GM12864 (cell line): ENCODE data around the gene MAD1L1.

Source experiments
- DNase-seq: peaks from one replicate; pipeline ENCODE4 v3.0.0-alpha.2; 2011; ENCODE audit warnings: low read depth
- H3K4me3 ChIP-seq: 2 replicates; pipeline ENCODE4 v1.5.1; 2011; ENCODE audit warnings: mild to moderate bottlenecking, low read depth, low read length, control low read depth
- TF ChIP-seq, protein P1 (sequence below): IDR thresholded peaks from 2 replicates; pipeline ENCODE4 v1.5.1; 2011; ENCODE audit warnings: low read depth, mild to moderate bottlenecking, moderate library complexity, low read length, control low read depth, inconsistent platforms; ENCODE audit errors: missing control alignments

The MAD1L1 gene

DNA sequence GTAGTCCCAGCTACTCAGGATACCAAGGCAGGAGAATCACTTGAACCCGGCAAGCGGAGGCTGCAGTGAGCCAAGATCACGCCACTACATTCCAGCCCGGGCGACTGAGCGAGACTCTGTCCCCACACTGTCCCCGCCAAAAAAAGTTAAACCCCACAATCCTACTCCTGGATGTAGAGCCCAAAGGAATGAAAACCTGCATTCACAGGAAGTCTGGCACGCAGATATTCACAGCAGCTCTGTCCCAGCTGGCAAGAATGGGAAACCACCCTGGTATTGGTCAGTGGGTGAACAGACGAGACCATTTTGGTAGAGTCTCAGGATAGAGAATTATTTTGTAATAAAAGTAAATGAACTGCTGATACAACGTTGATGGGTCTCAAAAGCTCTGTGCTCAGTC is 225.2 kb downstream of the MAD1L1 start:
- TF ChIP-seq, protein P1, sequence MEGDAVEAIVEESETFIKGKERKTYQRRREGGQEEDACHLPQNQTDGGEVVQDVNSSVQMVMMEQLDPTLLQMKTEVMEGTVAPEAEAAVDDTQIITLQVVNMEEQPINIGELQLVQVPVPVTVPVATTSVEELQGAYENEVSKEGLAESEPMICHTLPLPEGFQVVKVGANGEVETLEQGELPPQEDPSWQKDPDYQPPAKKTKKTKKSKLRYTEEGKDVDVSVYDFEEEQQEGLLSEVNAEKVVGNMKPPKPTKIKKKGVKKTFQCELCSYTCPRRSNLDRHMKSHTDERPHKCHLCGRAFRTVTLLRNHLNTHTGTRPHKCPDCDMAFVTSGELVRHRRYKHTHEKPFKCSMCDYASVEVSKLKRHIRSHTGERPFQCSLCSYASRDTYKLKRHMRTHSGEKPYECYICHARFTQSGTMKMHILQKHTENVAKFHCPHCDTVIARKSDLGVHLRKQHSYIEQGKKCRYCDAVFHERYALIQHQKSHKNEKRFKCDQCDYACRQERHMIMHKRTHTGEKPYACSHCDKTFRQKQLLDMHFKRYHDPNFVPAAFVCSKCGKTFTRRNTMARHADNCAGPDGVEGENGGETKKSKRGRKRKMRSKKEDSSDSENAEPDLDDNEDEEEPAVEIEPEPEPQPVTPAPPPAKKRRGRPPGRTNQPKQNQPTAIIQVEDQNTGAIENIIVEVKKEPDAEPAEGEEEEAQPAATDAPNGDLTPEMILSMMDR: no peak
- no peak overlapping the region for H3K4me3 ChIP-seq
- no peak for DNase-seq

DNA sequence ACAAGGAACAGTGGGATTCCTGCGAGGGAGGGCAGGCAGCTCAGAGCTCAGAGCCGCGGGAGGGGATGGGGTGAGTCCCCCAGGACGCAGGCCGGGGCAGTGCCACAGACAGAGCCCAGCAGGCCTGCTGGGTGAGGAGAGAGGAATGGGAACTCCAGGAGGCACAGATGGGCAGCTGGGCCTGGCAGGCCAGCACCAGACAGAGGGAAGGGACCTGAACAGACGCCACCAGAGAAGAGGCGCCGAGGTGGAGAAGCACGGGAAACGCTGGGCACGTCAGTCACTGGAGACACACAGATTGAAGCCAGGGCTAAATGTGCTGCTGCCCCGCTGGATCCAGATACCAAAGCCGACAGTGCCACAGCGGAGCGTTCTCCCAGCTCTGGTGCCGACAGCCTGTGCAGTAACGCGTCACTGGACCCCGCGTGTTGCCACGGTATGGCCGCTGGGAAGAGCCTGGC is 225.8 kb downstream of the MAD1L1 start:
- TF ChIP-seq, protein P1: no peak
- H3K4me3 ChIP-seq: no peak overlapping the region
- DNase-seq: no peak

DNA sequence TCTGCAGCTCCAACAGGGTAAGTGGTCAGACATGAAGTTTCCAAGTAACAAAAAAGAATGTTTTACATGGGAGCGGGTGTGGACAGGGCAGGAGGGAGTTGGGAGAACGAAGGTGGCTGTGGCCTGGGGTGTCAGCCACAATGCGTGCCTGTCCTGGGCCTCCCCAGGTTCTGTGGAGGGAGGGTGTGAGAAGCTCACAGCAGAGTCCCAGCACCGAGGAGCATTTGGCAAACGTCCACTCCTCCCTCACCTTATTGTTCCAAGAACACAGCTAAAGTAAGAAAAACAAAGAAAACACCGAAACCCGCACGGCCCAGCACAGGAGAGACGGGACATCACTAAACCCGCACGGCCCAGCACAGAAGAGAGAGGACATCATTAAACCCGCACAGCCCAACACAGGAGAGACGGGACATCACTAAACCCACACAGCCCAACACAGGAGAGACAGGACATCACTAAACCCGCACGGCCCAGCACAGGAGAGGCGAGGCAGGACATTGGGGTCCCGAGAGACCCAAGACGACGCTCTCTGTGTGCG is 226.4 kb downstream of the MAD1L1 start:
- no peak overlapping the region for H3K4me3 ChIP-seq

DNA sequence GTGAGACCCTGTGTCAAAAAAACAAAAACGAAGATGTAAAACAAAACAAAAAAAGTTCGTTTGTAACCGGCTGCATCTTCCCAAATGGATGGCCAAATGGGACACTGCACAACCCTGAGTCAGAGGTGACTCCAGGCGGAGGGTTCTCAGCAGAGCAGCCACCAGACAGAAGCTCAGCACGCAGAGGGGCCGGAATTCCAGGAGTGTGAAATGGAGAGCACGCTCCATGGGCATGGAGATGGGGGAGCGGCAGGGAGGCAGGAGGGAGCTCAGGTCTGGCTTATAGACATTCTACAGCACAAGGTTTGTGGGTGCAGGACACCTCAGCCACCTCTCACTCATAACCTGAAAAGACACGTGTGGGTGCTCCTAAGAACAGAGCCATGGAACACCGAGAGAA is 227.0 kb downstream of the MAD1L1 start:
- no peak for DNase-seq
- TF ChIP-seq, protein P1: no peak
- H3K4me3 ChIP-seq: no peak overlapping the region

More for the DNA sequence above, 226.4 kb downstream of the MAD1L1 start:
- DNase-seq: no peak
- TF ChIP-seq, protein P1: no peak

DNA sequence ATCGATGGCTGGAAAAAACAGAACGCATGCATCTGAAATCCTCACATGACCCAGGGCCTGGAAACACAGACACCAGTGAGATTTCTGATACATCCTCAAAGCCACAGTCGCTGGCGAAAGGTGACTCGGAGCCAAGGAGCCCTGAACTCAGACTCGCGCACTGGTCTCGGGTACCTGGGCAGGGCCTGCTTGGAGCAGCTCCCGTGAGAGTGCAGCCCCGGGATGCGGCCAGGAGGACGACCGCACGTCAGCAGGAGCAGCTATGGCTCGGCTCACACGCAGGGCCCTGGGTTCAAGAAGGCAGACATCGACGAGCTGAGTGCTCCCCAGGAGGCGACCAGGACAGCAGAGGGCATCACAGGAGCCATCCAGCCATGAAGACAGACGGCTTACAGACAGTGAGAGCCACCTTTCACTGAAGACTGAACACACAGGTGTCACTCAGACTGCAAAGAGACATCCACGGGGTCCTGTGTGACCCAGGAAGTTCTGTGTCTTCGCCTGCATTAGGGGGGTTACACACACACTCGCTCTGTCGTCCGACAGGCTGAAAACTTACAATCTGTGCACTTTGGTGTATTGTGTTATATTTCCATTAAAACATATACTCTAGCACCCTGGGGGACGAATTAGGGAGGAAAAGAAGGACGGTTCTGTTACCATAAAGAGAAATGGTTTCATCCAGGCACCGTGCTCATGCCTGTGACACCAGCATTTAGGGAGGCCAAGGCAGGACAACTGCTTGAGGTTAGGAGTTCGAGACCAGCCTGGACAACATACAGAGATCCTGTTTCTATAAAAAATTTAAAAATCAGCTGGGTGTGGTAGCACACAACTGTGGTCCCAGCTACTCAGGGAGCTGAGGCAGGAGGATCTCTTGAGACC is 227.7 kb downstream of the MAD1L1 start:
- no peak for DNase-seq
- no peak overlapping the region for H3K4me3 ChIP-seq
- TF ChIP-seq, protein P1: no peak

DNA sequence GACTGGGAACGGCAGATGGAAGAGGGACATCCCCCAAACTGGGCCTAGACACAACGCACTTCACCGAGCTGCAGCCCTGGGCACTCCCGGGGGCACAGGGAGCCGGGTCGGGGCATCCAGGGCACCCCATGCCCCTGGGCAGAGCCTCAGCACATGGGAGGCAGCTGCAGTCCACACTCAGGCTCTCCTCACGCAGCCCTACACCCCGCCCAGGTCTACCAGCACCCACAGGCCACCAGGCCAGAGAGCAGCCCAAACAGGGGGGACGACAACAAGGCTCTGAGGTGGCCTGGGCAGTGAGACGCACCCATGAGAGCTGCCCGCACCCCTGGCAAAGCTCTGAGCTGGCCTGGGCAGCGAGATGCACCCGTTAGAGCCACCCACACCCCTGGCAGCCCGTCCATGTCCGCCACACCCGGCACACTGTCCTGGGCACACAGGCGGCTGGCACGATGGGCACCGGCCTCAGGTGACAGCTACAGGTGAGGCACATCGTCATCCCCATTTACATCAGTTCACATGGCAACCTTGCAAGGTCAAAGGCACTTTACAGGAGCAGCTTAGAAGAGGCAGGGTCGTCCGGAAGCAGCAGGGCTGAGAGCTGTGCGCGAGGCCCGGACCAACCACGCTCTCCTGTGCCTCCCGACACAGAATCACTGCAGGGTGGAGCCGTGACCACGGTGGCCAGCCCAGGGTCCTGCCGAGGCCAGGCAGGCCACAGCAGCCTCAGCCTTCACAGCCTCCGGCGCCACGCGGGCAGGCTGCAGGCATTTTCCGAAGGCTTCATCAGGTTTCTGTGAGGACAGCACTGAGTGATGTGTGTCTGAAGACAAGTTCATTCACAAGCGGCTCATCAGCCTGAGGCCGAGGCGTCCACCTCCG is 228.6 kb downstream of the MAD1L1 start:
- TF ChIP-seq, protein P1: no peak

More for the DNA sequence above, 228.6 kb downstream of the MAD1L1 start:
- no peak overlapping the region for H3K4me3 ChIP-seq
- no peak for DNase-seq
